GM19025 (cell line): ENCODE data around the gene CD47.

Experiments
- ATAC-seq: cut with Tn5 transposase; IDR thresholded peaks from one replicate; pipeline ENCODE4 v1.9.1; 2021; ENCODE audit warnings: mild to moderate bottlenecking, low read depth, moderate library complexity; ENCODE audit not compliant: unreplicated experiment

Gene CD47

DNA sequence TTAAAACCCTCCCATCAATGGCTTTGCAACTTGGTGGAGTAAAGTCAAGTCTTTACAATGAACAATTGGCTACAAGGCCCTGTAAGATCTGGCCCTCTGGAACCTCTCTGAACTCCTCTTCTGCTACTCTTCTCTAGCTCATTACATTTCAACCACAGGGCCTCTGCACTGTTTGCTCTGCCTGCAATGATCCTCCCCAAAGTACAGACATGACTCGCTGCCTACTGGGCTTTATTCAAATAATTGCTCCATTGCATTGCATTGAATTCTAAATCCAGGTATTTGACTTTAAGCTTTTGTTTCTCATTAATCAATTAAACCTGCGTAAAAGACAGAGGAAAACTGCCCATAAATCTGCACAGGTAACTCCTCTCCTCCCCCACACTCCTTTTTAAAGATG, 96.7 kb downstream of the CD47 start:
- ATAC-seq = no peak

GRCh38 chr3:107993771-107994170, 97.1 kb downstream of the CD47 start:
- no peak for ATAC-seq
